ENCODE data around the gene EPN2. TPM values are rescaled to one million over a fixed set of nuclear protein-coding genes. Genes with fewer than 3 reads are reported as not detected.
A peak's percentile ranks its signal among the peaks of the same experiment; 100 is the strongest.

EPN2 gene
- total RNA-seq, 4 donors from 2014 or later = 92.7 to 141 (median 119) TPM

DNA sequence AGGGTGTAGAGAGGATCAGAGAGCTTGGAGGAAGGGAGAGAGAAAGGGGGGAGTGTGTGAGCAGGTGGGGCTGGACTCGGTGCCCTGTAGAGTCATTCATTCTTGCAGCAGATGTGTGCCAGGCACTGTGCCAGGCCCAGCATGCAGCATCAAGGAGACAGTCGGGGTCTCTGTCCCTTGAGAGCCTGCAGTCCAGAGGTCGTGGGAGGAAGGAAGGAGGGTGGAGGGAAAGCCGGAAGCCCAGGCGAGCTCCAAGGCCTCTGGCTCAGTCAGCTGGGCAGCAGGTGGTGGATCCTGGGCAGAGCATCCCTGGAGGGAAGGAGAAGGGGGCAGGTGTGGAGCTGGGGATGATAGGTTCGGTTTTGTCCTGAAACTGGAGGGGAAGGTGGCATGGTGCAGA lies 27.5 kb downstream of the EPN2 start:
- Histone ChIP-seq H3K9me3 (no peaks in the 10 kb centered on the region), H3K4me1 (peaks cover 3 to 96% (median 52%) of the 10 kb centered on the region in 4 donors), H3K27ac (peak overlapping the region in 2 of 4 donors; percentile 73 to 76), H3K36me3 (no peaks in the 10 kb centered on the region), H3K4me3 (no peak overlapping the region), H3K27me3 (no peaks in the 10 kb centered on the region)
- TF ChIP-seq, protein P1, sequence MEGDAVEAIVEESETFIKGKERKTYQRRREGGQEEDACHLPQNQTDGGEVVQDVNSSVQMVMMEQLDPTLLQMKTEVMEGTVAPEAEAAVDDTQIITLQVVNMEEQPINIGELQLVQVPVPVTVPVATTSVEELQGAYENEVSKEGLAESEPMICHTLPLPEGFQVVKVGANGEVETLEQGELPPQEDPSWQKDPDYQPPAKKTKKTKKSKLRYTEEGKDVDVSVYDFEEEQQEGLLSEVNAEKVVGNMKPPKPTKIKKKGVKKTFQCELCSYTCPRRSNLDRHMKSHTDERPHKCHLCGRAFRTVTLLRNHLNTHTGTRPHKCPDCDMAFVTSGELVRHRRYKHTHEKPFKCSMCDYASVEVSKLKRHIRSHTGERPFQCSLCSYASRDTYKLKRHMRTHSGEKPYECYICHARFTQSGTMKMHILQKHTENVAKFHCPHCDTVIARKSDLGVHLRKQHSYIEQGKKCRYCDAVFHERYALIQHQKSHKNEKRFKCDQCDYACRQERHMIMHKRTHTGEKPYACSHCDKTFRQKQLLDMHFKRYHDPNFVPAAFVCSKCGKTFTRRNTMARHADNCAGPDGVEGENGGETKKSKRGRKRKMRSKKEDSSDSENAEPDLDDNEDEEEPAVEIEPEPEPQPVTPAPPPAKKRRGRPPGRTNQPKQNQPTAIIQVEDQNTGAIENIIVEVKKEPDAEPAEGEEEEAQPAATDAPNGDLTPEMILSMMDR (IDR thresholded peaks at IDR 0.05) = no peak
- no peak for DNase-seq (ENCODE audit: low spot score in 2 of 2)
- WGBS, 2 donors = 33% methylated on average over 6 of the region's 6 CpGs

DNA sequence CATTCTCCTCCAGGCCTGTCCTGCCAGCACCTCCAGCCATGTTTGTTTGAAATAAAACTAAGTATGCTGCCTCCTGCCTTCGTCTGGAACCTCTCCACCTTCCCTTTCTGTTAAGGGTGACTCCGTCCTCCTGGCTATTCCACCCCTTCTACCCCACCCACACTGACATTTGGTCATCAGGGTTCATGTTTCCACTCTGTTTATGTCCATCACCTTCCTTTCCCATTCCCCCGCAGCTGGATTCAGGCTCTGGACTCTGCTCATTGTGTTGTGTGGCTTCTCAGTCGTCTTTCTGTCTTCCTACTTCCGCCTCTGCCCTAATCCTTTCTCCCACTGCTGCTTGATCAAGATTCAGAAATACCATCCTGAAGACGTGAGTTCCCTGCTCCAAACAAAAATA lies 28.6 kb downstream of the EPN2 start:
- H3K4me1 ChIP-seq = peaks cover 3 to 97% (median 62%) of the 10 kb centered on the region in 4 donors
- no peak for TF ChIP-seq EP300 (IDR thresholded peaks at IDR 0.05)
- TF ChIP-seq, protein P1 (IDR thresholded peaks at IDR 0.05) = no peak
- no peak for TF ChIP-seq POLR2A (IDR thresholded peaks at IDR 0.05)
- H3K4me3 ChIP-seq = no peak overlapping the region

DNA sequence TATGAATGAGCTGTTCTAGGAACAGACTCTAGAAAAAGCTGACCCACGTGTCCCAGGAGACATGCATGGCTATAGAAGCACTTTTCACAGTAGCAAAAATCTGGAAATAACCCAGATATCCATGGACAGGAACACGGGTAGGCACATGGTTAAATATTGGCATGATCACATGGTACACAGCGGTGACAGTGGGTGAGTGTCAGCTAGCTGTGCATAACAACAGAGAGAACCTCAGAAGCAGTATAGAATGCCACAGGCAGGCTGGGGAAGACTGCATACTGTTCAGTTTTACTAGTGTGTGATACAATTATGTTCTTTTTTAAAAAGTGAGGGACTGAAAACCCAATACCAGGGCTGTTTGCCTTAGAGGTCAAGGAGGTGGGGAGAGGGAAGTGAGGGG lies 31.4 kb downstream of the EPN2 start:
- 33 to 37% methylated on average over 3 of the region's 3 CpGs for WGBS, 2 donors
- Histone ChIP-seq H3K4me1 (peaks cover 0 to 97% (median 67%) of the 10 kb centered on the region in 4 donors), H3K27ac (peak overlapping the region; percentile 25 to 62 (median 31)), H3K9me3 (no peaks in the 10 kb centered on the region), H3K36me3 (no peaks in the 10 kb centered on the region), H3K4me3 (no peak overlapping the region), H3K27me3 (no peaks in the 10 kb centered on the region)
- no peak for DNase-seq (ENCODE audit: low spot score in 2 of 2)
- no peak for TF ChIP-seq EP300 (IDR thresholded peaks at IDR 0.05)
- TF ChIP-seq POLR2A (IDR thresholded peaks at IDR 0.05) = no peak
- TF ChIP-seq, protein P1 (IDR thresholded peaks at IDR 0.05) = no peak

More for the DNA sequence above, 28.6 kb downstream of the EPN2 start:
- no peaks in the 10 kb centered on the region for H3K9me3 ChIP-seq
- H3K27me3 ChIP-seq = no peaks in the 10 kb centered on the region
- no peak for DNase-seq (ENCODE audit: low spot score in 2 of 2)
- WGBS, 2 donors = 63 to 76% methylated on average over 6 of the region's 6 CpGs
- H3K36me3 ChIP-seq = no peaks in the 10 kb centered on the region
- peak overlapping the region in 2 of 4 donors; percentile 3 to 26 for H3K27ac ChIP-seq

DNA sequence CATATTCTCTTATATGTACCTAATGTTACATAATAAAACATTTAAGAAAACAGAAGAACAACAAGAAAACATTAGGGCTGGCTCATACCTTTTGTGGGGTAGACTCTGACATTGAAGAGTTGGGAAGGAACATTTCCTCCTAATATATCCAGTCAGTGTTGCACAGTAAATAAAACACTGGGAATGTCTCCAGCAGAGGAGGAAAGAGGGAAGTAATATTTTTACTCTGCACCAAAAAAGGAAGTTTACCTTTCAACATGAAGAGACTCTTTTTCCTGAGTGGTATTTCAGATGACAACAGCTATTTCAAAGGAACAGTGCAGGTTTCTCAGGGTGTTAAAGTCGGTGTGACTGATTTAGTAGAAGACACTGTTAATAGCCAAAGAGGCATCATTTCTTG lies 31.9 kb downstream of the EPN2 start:
- no peaks in the 10 kb centered on the region for H3K27me3 ChIP-seq
- DNase-seq (ENCODE audit: low spot score in 2 of 2) = no peak
- TF ChIP-seq EP300 (IDR thresholded peaks at IDR 0.05) (no peak), POLR2A (IDR thresholded peaks at IDR 0.05) (no peak)
- TF ChIP-seq, protein P1 (IDR thresholded peaks at IDR 0.05) = no peak
- peak overlapping the region; percentile 25 to 62 (median 31) for H3K27ac ChIP-seq
- H3K9me3 ChIP-seq = no peaks in the 10 kb centered on the region
- no peaks in the 10 kb centered on the region for H3K36me3 ChIP-seq
- peaks cover 0 to 97% (median 62%) of the 10 kb centered on the region in 4 donors for H3K4me1 ChIP-seq
- 57 to 63% methylated on average over 1 of the region's 1 CpG for WGBS, 2 donors
- H3K4me3 ChIP-seq = no peak overlapping the region

DNA sequence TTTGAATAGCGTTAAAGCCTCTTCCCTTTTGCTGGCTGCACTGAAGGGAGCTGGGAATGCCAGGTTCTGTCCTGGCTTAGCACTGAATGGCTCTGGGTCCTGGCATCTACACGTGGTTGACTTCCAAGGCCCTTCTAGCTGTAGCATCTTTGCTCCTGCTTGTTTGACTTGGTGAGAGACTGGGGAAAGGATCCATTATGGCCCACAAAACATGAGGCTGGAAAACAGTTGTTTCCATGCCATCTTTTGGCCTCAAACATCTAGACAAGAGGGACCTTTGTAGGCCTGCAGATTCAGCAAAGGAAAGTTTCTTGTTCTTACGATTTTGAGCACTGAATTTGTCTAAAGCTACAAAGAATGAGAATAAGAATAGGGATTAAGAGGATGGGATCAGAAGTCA lies 32.5 kb downstream of the EPN2 start:
- H3K27ac ChIP-seq = peak overlapping the region in 3 of 4 donors; percentile 25 to 62 (median 37)
- DNase-seq (ENCODE audit: low spot score in 2 of 2) = no peak
- 49 to 53% methylated on average over 3 of the region's 3 CpGs for WGBS, 2 donors
- TF ChIP-seq, protein P1 (IDR thresholded peaks at IDR 0.05) = no peak
- TF ChIP-seq POLR2A (IDR thresholded peaks at IDR 0.05) (no peak), EP300 (IDR thresholded peaks at IDR 0.05) (no peak)
- H3K27me3 ChIP-seq = no peaks in the 10 kb centered on the region
- no peaks in the 10 kb centered on the region for H3K36me3 ChIP-seq
- H3K9me3 ChIP-seq = no peaks in the 10 kb centered on the region
- no peak overlapping the region for H3K4me3 ChIP-seq
- H3K4me1 ChIP-seq = peaks cover 0 to 97% (median 59%) of the 10 kb centered on the region in 4 donors

Data from tibial nerve (tissue), 4 donors.